GM21737 (cell line): ENCODE data around the gene GPR65.

ENCODE experiments used
- ATAC-seq: cut with Tn5 transposase; IDR thresholded peaks from one replicate; pipeline ENCODE4 v1.9.1; 2021; ENCODE audit warnings: mild to moderate bottlenecking, moderate library complexity; ENCODE audit not compliant: unreplicated experiment

The GPR65 gene

DNA sequence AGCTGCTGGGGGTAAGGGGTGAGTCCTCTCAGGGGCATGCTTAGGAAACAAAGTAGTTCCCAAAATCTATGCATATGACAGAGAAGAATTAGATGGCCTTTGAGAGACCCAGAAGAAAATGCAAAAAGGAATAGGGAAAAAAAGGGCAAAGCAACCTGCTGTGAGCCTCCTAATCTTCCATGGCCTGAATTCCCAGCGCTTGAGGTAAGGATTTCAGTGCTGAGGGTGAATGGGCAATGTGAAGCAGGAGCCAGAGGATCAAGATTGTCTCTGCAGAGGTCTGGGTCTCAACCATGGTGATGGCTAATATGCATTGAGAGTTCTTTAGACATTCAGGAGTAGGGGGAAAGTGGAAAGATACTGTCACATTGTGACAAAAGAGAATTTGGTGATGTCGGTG lies 31.5 kb downstream of the GPR65 start:
- no peak for ATAC-seq

DNA sequence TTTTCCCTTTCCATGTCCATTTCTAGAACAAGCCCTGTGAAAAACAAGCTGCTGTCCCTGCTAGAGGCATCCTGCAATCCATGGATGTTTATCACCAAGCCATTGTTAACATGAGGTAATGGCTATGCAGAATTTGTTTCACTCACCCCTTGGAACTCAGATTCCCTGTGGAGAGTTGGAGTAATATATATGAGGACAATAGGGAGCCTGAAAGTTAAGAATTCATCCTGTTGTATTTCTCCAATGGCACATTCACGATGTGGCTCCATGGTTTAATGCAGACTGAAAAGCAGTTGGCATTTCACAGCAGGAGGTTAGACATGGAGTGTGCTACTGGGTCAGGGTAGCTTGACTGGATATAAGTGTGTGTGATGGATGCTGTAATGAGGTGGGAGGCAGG lies 32.4 kb downstream of the GPR65 start:
- no peak for ATAC-seq

DNA sequence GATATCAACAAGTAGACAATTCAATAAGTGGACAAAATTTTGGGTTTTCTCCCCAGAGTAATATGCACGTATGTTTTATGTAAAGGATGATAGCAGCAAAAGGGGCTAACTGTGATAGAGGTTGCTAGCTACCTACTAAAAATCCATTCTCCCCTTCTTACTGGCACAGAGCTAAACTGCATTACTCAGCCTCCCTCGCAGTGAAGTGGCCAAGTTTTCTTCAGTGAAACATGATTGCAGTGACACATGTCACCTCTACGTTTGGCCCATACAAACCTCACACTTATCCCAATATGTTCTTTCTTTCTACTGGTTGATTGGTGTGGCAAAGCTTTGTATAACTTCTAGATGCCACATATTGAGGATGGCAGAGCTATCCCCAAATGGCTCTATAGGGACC lies 34.3 kb downstream of the GPR65 start:
- ATAC-seq, result no peak

DNA sequence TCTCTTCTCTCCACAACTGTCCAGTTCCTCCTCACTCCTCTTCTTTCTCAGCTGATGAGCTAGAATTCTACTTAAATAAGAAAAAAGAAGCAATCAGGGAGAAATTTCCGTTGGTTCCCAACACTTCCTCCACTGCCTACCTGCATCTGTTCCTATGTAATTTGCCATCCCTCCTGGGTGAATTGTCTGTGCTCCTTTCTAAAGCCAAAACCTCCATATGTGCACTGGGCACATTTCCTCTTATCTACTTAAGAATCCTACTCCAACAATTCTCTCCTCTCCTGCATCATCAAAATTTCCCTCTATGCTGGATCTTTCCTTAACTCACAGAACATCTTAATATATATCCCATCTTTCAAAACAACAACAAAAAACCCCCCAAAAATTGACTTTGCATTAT lies 35.2 kb downstream of the GPR65 start:
- ATAC-seq, result no peak

DNA sequence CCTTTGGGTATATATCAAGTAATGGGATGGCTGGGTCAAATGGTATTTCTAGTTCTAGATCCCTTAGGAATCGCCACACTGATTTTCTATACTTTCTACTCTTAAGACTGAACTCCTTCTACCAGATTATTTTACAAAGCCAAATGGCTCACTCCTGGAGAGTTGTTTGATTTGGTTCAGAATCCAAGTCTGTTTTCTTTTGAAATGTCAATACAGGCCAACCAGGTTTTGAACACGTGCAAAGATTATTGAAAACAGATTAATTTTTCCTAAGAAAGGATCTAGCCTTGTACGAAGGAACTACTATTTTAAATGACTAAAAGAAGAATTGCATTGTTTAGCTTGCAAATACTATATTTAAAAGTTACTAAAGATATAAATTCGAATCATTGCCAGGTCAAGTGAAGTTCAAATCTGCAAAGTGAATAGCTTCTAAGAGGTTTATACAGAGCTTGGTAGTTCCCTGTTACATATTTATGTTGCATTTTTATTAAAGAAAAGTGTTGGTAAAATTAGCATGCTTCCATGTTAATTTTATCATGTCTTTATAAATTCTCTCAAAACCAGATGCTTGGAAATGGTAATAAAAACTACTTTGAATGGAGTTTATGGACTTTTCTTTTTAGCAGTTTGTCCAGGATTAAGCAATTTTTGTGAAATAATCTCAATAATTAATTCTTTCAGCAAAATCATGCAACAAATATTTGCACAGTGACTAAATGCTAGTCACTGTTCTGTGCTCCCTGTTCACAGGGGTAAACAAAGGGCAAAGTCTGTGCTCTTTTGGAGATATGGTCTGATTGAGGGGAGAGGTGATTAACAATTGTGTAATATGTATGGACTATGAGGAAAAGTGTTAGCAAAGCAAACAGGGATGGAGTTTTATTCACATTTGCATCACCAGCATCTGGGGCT lies 38.9 kb downstream of the GPR65 start:
- ATAC-seq, result no peak

DNA sequence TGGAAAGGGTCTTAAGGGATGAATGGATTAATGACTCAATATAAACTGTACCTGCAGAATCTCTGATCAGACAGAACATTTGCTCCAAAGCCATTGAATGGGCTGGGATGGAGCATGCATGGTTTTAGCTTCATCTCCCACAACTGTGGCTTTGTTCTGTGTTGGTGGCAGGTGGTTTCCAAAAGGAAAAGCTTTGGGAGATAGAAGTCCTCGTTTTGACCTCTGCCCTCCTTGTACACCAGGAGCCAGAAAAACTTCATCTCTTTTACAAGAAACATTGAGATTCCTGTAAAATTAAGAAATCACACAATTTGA lies 39.5 kb downstream of the GPR65 start:
- ATAC-seq, result no peak

DNA sequence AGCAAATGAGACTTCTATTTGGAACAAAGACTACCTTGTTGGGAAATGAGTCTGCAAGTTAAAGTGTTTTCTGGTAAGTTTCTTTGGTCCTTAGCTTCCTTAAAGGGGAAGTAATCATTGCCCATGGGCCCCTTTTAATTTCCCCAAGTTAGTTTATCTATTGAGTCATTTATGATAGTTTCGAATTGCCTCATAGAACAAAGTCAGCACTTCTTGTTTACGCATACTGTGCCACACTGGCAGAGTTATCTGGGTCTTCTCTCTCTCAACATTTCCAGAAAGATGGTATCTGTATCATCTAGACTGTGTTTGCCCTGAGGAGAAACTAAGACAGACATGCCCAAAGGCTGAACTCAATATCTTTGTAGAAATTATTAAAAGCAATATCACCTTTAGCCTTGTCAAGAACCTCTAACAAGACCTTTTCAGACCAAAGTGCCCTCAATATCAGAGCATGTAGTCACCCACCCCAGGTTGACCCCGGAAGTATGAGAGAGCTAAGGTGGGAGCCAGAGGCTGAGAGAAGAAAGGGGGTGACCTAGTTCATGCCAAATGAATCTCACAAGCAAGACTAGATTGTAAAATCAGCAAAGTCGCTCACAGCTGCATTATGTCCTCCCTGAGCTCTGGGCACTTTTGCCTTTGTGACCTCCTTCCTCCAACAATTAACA lies 40.0 kb downstream of the GPR65 start:
- ATAC-seq, result no peak

DNA sequence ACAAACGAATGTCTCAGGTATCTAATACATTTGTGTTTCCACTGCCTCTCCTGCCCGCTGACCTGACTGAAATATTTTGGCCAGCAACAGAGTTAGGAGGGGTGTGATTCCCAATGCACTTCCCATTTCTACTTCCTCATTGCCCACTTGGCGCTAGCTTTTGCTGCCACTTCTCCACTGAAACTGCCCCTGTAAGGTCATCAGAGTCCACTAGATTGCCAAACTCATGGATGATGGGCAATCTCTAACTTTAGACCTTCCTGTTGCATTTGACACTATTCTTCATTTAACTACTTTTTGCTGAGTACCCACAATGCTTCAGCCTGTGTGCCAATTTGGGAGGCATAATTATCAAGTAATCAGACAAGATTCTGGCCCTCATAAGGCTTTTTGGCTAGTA lies 40.8 kb downstream of the GPR65 start:
- ATAC-seq, result no peak

DNA sequence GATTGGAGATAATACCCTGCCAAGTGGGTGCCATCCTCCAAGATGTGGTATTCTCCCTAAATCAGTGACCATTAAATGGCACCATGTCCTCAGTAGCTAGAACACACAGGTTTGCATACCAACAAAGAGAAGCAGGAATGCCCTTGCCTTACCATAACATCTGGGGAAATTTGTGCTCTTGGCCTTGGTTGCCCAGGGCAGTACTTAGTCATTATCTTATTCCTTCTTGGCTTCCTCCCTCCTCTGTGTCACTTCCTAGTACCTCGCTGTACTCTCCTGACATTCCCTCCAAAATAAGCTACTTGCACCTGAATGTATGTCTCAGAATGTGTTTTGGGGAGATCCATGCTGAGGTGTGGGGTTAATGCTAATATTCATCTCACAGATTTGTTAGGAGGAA lies 43.4 kb downstream of the GPR65 start:
- ATAC-seq, result no peak

DNA sequence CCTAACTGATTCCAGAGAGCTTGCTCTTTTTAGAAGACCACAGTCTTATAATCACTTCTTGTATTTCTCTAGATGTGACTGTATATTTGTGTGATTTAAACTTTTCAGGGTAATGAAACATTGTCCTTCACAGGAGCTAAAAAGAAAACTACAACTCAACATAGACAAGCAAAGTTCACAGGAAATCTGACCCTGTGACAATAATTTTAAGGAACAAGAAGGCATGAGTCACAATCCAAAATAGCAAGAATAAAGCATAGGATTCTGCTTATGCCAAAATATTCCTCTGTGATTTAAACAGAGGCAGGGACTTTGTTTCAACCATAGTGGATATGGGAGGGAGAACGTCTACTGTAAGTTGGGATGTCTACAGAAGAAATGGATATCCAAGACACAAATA lies 44.3 kb downstream of the GPR65 start:
- no peak for ATAC-seq

DNA sequence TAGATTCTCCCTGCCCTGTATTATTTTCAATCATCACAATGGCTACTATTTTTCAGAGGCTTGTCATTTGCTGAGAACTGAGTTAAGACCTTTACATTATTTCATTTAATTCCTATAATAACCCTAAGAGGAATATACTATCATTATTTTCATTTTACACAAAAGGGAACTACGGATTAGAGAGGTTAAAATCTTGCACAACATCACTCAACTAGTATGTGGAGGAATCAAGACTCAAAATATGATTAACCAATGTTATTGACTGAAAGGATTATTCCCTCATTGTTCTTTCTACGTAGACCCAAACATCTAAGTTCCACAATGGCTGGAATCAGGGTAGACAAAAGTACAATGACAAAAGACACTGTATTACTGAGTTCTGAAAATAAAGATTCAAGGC lies 45.0 kb downstream of the GPR65 start:
- no peak for ATAC-seq

DNA sequence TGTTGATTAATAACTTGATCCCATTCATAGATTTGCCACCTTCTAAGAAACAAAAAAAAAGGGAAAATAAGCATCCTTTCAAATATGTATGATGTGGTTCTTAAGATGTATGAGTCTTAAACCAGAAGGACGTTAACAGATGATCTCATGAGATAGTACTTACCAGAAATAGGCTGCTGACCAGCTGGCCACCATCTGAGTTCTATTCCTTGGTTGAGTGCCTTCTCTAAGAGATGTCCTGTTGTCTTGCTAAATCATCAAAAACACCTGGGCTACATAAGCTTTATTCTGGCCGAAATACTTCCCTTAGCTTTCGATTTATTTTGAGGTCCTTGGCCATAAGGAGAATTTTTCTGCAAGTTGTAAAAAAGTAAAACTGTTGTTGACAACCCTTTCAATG lies 55.6 kb downstream of the GPR65 start:
- no peak for ATAC-seq

DNA sequence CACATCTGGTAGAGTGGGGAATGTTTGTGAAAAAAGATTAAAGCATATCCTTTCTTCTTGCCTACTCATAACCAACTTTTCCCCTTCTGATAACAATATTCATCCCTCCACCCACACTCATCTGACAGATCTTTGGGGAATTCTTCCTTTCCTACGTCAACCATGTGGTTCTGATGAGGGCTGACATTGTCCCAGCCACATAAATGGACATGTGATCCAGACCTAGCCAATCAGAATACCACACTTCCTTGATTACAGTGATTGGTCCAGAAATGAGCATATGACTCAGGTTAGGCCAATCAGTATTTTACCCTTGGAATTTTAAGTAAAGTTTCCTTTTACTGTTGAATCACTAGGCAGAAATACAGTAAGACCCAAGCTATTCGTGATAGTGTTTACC lies 58.9 kb downstream of the GPR65 start:
- ATAC-seq, result no peak
